ENCODE results near the gene TNFRSF11A.
A peak's percentile ranks its signal among the peaks of the same experiment; 100 is the strongest.

Gene TNFRSF11A

DNA sequence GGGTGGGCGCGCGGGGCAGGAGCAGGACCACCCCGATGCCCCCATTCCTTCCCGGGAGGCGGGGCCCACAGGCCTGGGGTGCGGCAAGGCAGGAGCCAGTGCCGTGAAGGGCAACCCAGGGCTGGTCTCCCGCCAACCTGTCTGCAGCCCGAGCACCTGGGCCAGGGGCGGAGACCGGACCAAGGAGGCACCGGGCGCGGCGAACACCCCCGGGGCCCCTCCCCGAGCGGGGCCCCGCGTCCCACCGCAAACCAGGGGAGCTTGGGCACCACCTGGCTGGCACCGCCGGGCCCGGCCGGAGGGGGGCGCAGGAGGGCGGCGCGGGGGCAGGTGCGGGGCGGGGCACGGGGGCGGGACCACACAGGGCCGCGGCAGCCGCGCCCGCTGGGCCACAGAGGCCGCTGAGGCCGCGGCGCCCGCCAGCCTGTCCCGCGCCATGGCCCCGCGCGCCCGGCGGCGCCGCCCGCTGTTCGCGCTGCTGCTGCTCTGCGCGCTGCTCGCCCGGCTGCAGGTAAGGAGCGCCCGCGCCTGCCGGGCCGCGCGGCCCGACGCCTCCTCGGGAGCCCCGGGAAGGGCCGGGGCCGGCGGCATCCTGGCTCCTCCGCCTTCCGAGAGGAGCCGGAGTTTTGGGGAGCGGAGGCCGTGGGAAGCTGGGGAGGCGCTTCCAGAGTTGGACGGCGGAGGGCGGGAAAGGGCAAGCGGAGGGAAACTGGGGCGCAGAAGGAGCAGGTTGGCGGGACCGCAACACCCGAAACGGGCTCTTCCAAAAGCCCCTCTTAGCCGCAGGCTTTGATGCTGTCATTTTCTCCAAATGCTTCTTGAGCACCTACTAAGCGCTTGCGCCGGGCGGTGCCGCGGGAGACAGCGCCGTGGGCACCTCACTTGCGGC lies at the start of gene TNFRSF11A:
TSS of gene TNFRSF11A (plus strand) at position 394 of the 889 bp plus-strand sequence. CDS start at position 437, 43 bp downstream.
- DNase-seq (ENCODE audit: low read depth, low spot score) = no peak
- H3K9ac ChIP-seq (ENCODE audit: insufficient read length) = peak within 1 kb of the TSS; percentile 55
- H3K27ac ChIP-seq = no peak within 1 kb of the TSS
- H3K9me3 ChIP-seq (ENCODE audit: low read depth, low read length) = no peaks in the 10 kb centered on the region
- TF ChIP-seq FOXP2 (optimal IDR thresholded peaks at IDR 0.05; ENCODE audit: control extremely low read depth, extremely low read length, insufficient read depth) (no peak), EZH2 (IDR thresholded peaks at IDR 0.05) (no peak), POLR2AphosphoS5 (IDR thresholded peaks at IDR 0.05; ENCODE audit: borderline replicate concordance, low read depth, low read length) (no peak)
- H3K4me3 ChIP-seq = peak within 1 kb of the TSS; percentile 82
- no peaks in the 10 kb centered on the region for H3K36me3 ChIP-seq (ENCODE audit: insufficient read depth, low read length)

DNA sequence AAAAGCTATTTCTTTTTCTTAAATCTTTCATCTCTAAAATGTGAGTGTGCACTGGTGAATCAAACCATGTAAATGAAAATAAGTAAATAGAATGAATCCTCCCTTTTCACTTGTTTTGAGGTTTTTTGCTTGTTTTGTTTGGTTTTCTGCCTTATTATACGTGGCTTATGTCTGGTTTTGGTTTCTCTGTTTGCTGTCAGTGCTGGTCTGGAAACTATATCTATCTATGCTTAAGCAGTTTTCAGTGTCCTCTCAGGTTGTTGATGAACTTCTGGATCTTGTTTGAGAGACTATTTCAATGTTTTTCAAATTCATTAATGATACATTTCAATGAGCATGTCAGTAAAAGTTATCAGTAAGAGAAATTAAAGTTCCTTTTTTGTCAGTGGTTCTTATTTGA lies 48.1 kb upstream of the TNFRSF11A start:
- Histone ChIP-seq H3K4me3 (no peak overlapping the region), H3K9ac (ENCODE audit: insufficient read length) (no peak overlapping the region), H3K36me3 (ENCODE audit: insufficient read depth, low read length) (peaks cover 3% of the 10 kb centered on the region; the same call in 1 of the 2 replicates)

DNA sequence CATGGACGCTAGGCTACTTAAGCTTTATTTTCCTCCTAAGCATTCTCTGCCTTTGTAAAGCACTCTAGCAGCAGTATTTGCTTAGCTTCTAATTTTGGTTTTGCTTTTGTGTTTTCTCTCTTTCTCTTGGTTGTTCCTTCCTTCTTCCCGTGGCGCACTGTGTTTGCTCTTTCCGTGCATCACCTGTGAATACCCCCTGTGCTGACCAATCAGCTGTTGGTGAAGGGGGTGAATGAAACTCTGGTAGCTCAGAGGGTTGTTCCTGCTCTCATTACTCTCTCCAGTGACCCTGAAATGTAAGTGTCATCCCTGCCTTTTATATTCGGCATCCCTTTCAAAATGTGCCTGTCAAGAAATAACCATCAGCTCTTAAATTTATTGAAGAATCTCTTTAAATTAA lies 45.5 kb upstream of the TNFRSF11A start:
- Histone ChIP-seq H3K9ac (ENCODE audit: insufficient read length) (no peak overlapping the region), H3K9me3 (ENCODE audit: low read depth, low read length) (no peaks in the 10 kb centered on the region)

More for the DNA sequence above, 48.1 kb upstream of the TNFRSF11A start:
- no peak overlapping the region for H3K27ac ChIP-seq
- no peak for DNase-seq (ENCODE audit: low read depth, low spot score)
- no peaks in the 10 kb centered on the region for H3K9me3 ChIP-seq (ENCODE audit: low read depth, low read length)
- TF ChIP-seq POLR2AphosphoS5 (IDR thresholded peaks at IDR 0.05; ENCODE audit: borderline replicate concordance, low read depth, low read length) (no peak), FOXP2 (optimal IDR thresholded peaks at IDR 0.05; ENCODE audit: control extremely low read depth, extremely low read length, insufficient read depth) (no peak), EZH2 (IDR thresholded peaks at IDR 0.05) (no peak)

DNA sequence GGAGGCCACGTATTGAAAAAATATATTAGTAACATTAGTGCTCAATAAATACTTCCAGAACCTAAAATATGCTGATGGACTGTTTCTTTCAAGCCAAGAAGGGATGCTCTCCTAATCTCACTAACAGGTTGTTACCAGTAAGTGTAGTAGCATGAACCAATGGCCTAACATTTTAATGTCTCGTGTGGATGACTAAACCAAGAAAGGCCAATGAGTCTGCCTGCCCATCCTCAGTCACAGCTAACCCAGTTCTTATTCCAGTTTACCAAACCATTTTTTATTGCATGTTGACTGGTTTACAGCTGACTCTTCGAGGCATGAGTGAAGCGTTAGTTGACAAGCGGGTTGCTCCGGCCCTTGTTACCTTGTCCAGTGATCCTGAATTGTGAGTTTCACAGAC lies 45.1 kb upstream of the TNFRSF11A start:
- no peak for DNase-seq (ENCODE audit: low read depth, low spot score)
- Histone ChIP-seq H3K4me3 (no peak overlapping the region), H3K27ac (no peak overlapping the region), H3K36me3 (ENCODE audit: insufficient read depth, low read length) (no peaks in the 10 kb centered on the region), H3K9me3 (ENCODE audit: low read depth, low read length) (no peaks in the 10 kb centered on the region), H3K9ac (ENCODE audit: insufficient read length) (no peak overlapping the region)
- TF ChIP-seq EZH2 (IDR thresholded peaks at IDR 0.05) = no peak
- TF ChIP-seq FOXP2 (optimal IDR thresholded peaks at IDR 0.05; ENCODE audit: control extremely low read depth, extremely low read length, insufficient read depth) = no peak
- TF ChIP-seq POLR2AphosphoS5 (IDR thresholded peaks at IDR 0.05; ENCODE audit: borderline replicate concordance, low read depth, low read length) = no peak

More for the DNA sequence above, 45.5 kb upstream of the TNFRSF11A start:
- TF ChIP-seq POLR2AphosphoS5 (IDR thresholded peaks at IDR 0.05; ENCODE audit: borderline replicate concordance, low read depth, low read length) (no peak), FOXP2 (optimal IDR thresholded peaks at IDR 0.05; ENCODE audit: control extremely low read depth, extremely low read length, insufficient read depth) (no peak), EZH2 (IDR thresholded peaks at IDR 0.05) (no peak)
- Histone ChIP-seq H3K27ac (no peak overlapping the region), H3K4me3 (no peak overlapping the region), H3K36me3 (ENCODE audit: insufficient read depth, low read length) (no peaks in the 10 kb centered on the region; the same call in 1 of the 2 replicates)
- DNase-seq (ENCODE audit: low read depth, low spot score) = no peak

DNA sequence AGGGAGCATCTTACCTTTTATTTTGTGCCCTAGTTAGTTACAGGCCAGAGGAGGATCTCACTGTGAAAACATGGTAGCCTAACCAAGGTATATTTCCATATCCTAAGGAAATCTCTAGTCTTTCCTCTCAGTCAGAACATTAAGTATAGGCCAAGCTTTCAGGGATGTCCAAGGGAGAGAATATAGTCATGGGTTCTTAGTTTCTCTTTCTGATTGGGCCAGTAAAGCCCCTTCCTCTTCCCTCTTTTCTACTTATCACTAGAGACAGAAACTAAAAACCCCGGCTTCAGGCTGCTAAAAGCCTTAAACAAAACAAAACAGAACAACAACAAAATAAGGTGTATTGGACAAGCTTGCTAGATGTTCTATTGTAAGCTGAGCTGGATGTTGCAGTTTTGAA lies 44.3 kb upstream of the TNFRSF11A start:
- H3K36me3 ChIP-seq (ENCODE audit: insufficient read depth, low read length) = no peaks in the 10 kb centered on the region
- TF ChIP-seq EZH2 (IDR thresholded peaks at IDR 0.05) = no peak
- no peak for TF ChIP-seq FOXP2 (optimal IDR thresholded peaks at IDR 0.05; ENCODE audit: control extremely low read depth, extremely low read length, insufficient read depth)
- no peak for TF ChIP-seq POLR2AphosphoS5 (IDR thresholded peaks at IDR 0.05; ENCODE audit: borderline replicate concordance, low read depth, low read length)
- no peak for DNase-seq (ENCODE audit: low read depth, low spot score)
- no peak overlapping the region for H3K9ac ChIP-seq (ENCODE audit: insufficient read length)
- H3K4me3 ChIP-seq = no peak overlapping the region
- H3K27ac ChIP-seq = no peak overlapping the region
- H3K9me3 ChIP-seq (ENCODE audit: low read depth, low read length) = no peaks in the 10 kb centered on the region

DNA sequence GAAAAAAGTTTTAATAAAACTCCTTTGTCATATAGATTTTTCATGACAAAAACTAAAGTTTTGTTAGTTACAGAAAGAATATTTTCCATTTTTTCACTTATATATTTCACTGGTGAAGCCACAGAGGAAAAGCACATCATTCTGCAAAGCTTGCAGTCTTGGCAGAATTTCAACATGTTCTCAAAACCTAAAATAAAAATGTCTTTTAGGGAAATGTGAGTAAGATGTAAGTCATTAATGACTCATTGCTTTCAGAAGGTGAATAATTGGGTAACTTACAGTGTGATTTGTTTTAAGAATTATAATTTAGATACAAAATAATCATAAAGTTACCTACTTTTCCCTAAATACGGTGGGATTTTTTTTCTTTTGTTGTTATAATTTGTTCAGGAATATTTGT lies 43.4 kb upstream of the TNFRSF11A start:
- Histone ChIP-seq H3K4me3 (no peak overlapping the region), H3K9me3 (ENCODE audit: low read depth, low read length) (no peaks in the 10 kb centered on the region), H3K36me3 (ENCODE audit: insufficient read depth, low read length) (no peaks in the 10 kb centered on the region), H3K27ac (no peak overlapping the region; the same call in 1 of the 2 replicates), H3K9ac (ENCODE audit: insufficient read length) (no peak overlapping the region)
- no peak for DNase-seq (ENCODE audit: low read depth, low spot score)
- TF ChIP-seq EZH2 (IDR thresholded peaks at IDR 0.05) = no peak
- no peak for TF ChIP-seq POLR2AphosphoS5 (IDR thresholded peaks at IDR 0.05; ENCODE audit: borderline replicate concordance, low read depth, low read length)
- no peak for TF ChIP-seq FOXP2 (optimal IDR thresholded peaks at IDR 0.05; ENCODE audit: control extremely low read depth, extremely low read length, insufficient read depth)

DNA sequence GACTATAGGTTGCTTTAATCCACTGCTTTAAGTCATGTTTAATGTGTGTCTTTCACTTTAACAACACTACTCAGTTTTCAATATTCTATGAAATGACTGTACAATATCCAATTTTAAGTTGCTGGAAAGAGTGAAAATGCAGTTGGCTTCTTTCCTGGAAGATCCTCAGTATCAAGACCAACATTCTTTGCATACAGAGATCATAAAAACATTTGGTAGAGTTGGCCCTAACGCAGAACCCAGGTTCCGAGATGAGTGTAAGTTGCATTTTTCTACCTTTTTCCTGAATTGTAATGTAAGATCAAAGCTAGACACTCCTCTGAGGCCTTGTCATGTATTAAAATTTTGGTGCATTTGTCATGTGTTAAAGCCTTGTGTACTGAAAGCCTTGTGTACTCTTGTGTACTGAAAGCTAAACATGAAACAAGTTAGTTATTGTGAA lies 42.9 kb upstream of the TNFRSF11A start:
- no peak overlapping the region for H3K9ac ChIP-seq (ENCODE audit: insufficient read length)
- no peak overlapping the region for H3K27ac ChIP-seq
- H3K36me3 ChIP-seq (ENCODE audit: insufficient read depth, low read length) = no peaks in the 10 kb centered on the region
- TF ChIP-seq FOXP2 (optimal IDR thresholded peaks at IDR 0.05; ENCODE audit: control extremely low read depth, extremely low read length, insufficient read depth) (no peak), POLR2AphosphoS5 (IDR thresholded peaks at IDR 0.05; ENCODE audit: borderline replicate concordance, low read depth, low read length) (no peak), EZH2 (IDR thresholded peaks at IDR 0.05) (no peak)
- H3K4me3 ChIP-seq = no peak overlapping the region
- DNase-seq (ENCODE audit: low read depth, low spot score) = no peak
- no peaks in the 10 kb centered on the region for H3K9me3 ChIP-seq (ENCODE audit: low read depth, low read length)

DNA sequence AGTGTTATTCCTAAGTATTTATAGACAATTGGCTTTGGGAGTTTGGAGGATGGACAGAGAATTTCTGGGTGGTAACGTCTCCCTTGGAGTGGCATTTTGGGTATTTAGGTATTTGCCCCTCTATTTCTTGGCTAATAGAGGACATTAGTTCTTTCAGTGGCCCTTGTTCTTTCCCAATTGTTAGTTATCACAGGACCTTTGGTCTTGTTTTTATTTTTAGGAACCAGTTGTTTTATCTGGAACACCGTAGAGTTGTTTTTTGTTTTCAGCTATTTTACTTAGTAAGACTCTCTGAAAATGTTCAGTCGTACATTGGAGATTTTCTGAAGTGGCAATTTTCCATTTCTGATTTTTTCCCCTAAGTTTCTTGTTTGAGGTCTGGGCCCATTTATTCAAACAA lies 40.5 kb upstream of the TNFRSF11A start:
- Histone ChIP-seq H3K27ac (no peak overlapping the region), H3K9ac (ENCODE audit: insufficient read length) (no peak overlapping the region), H3K4me3 (no peak overlapping the region), H3K36me3 (ENCODE audit: insufficient read depth, low read length) (0 out of 2 replicates have a peak, but pooled peaks cover 4% of the 10 kb centered on the region), H3K9me3 (ENCODE audit: low read depth, low read length) (no peaks in the 10 kb centered on the region)
- TF ChIP-seq EZH2 (IDR thresholded peaks at IDR 0.05) (no peak), FOXP2 (optimal IDR thresholded peaks at IDR 0.05; ENCODE audit: control extremely low read depth, extremely low read length, insufficient read depth) (no peak), POLR2AphosphoS5 (IDR thresholded peaks at IDR 0.05; ENCODE audit: borderline replicate concordance, low read depth, low read length) (no peak)
- no peak for DNase-seq (ENCODE audit: low read depth, low spot score)
